HepG2 (cell line): ENCODE data around the gene IQCK. TPM values are rescaled to one million over a fixed set of nuclear protein-coding genes. Genes with fewer than 3 reads are reported as not detected.

Experiments used
- SIX1 ChIP-seq: sonication (generic); formaldehyde crosslinking; IDR thresholded peaks from 2 replicates; pipeline ENCODE4 v1.4.0; 2020; ENCODE audit warnings: missing genetic modification reagents, borderline replicate concordance
- ZBTB21 ChIP-seq: sonication (generic); formaldehyde crosslinking; IDR thresholded peaks from 2 replicates; pipeline ENCODE4 v1.4.0; 2020; ENCODE audit warnings: missing genetic modification reagents
- ZNF75D ChIP-seq: sonication (generic); formaldehyde crosslinking; IDR thresholded peaks from 2 replicates; pipeline ENCODE4 v1.8.1; 2023; ENCODE audit warnings: missing genetic modification reagents, mild to moderate bottlenecking, borderline replicate concordance
- polyA plus RNA-seq, 8 experiments: library from polyadenylated mRNA; depleted of rRNA in 3 of 8; stranded (reverse) in 7 of 8; unstranded in 1 of 8; fragments of >200 nt; fragmentation: Illumina TruSeq in 4 of 8; extraction: Trizol in 4 of 8; gene quantifications; 2 replicates each; pipeline versions ENCODE4 v1.2.1 to v1.2.3, GENCODE V29; 2011 to 2016; ENCODE audit warnings: low read depth in 4 of 8, missing spikeins in 1 of 8, mixed read lengths in 1 of 8; ENCODE audit not compliant: insufficient read depth in 1 of 8
- total RNA-seq, 5 experiments: library from RNA; depleted of rRNA; stranded (reverse); fragments of >200 nt; fragmentation: Illumina TruSeq; extraction: Trizol; gene quantifications; 2 replicates each; pipeline ENCODE4 v1.2.3, GENCODE V29; 2016; ENCODE audit warnings: low read depth in 1 of 5
- TF ChIP-seq, protein P1 (sequence below), 2 experiments: fragments of 450-650 bp in 1 of 2; sonication (generic) in 1 of 2; formaldehyde crosslinking in 1 of 2; IDR thresholded peaks; 2 replicates each; pipeline versions ENCODE4 v1.6.1 to v1.8.0; 2016 to 2022; ENCODE audit warnings: antibody characterized with exemption in 1 of 2, mild to moderate bottlenecking in 1 of 2, missing genetic modification reagents in 1 of 2

Gene IQCK
- total and polyA plus RNA-seq, 2 of the 13 experiments (the other 11 are each of a cell fraction or from before 2014, with no cell fraction given) = 5.1 to 7.3 TPM

DNA sequence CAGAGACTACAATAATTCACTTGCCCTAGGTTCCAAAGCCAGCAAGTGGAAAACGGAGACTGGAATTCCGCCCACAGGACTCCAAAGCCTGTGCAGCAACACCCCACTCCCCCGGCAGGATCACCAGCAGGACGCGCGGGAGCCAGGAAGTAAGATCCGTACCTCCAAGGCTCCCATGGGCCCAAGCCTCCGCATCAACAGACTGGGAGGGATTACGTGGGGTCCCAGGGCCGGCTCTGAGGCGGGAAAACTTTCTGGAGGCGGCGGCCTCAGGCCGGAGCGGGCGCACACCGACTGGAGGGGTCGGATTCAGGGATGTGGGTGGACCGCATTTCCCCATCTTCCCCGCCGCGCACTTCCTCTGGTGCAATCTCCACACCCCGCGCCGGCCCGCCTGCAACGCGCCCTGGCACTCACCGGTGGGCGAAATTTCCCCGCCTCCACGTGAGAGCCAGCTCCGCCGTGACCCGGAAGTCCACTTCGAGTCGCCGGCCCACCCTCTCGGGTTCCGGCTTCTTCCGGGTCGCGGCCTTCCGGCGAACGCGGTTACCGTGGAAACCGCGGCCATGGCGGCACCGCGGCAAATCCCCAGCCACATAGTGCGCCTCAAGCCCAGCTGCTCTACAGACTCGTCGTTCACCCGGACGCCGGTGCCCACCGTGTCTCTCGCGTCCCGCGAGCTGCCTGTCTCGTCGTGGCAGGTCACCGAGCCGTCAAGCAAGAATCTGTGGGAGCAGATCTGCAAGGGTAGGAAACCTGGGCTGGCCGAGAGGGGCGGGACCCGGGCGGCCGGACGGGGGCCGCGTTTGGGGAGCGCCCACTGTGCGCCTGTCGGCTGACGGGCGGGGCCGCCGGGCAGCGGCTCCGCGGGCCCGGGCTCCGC, at the start of gene IQCK, which contains the start of gene KNOP1 (continued):
- TF ChIP-seq, protein P1, sequence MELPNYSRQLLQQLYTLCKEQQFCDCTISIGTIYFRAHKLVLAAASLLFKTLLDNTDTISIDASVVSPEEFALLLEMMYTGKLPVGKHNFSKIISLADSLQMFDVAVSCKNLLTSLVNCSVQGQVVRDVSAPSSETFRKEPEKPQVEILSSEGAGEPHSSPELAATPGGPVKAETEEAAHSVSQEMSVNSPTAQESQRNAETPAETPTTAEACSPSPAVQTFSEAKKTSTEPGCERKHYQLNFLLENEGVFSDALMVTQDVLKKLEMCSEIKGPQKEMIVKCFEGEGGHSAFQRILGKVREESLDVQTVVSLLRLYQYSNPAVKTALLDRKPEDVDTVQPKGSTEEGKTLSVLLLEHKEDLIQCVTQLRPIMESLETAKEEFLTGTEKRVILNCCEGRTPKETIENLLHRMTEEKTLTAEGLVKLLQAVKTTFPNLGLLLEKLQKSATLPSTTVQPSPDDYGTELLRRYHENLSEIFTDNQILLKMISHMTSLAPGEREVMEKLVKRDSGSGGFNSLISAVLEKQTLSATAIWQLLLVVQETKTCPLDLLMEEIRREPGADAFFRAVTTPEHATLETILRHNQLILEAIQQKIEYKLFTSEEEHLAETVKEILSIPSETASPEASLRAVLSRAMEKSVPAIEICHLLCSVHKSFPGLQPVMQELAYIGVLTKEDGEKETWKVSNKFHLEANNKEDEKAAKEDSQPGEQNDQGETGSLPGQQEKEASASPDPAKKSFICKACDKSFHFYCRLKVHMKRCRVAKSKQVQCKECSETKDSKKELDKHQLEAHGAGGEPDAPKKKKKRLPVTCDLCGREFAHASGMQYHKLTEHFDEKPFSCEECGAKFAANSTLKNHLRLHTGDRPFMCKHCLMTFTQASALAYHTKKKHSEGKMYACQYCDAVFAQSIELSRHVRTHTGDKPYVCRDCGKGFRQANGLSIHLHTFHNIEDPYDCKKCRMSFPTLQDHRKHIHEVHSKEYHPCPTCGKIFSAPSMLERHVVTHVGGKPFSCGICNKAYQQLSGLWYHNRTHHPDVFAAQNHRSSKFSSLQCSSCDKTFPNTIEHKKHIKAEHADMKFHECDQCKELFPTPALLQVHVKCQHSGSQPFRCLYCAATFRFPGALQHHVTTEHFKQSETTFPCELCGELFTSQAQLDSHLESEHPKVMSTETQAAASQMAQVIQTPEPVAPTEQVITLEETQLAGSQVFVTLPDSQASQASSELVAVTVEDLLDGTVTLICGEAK (IDR thresholded peaks at IDR 0.05) = peak; percentile 94
- TF ChIP-seq, protein P1 (CRISPR knock-in tag; IDR thresholded peaks at IDR 0.05) = peak; percentile 77
- TF ChIP-seq ZBTB21 (CRISPR knock-in tag) = 0 out of 2 replicates have a peak, but pooled peaks have one; percentile 29
- no peak for TF ChIP-seq ZNF75D
- no peak for TF ChIP-seq SIX1
